Right ventricle myocardium inferior (tissue), 1 donor: ENCODE measurements around the gene SNX5. TPM values are rescaled to one million over a fixed set of nuclear protein-coding genes. Genes with fewer than 3 reads are reported as not detected.
A peak's percentile ranks its signal among the peaks of the same experiment; 100 is the strongest.

Experiments used
- ATAC-seq: fragments of 200-7000 bp; cut with Tn5 transposase; one replicate; pipeline ENCODE4 v1.9.1; 2020; ENCODE audit warnings: mild to moderate bottlenecking, moderate library complexity
- DNase-seq: peaks from one replicate; pipeline ENCODE4 v3.0.0; 2021; ENCODE audit errors: missing footprints
- intact Hi-C: fragments of 100-400 bp; cut with DNase I; formaldehyde crosslinking; loops from one replicate; pipeline ENCODE4 v1.11.0; 2022
- total RNA-seq: library from RNA; stranded (reverse); fragmentation: NEBNext Ultra II Directional; extraction: Animal tissue kit (Norgen Biotek cat#: 25700); gene quantifications from one replicate; pipeline ENCODE4 v1.2.1, GENCODE V29; 2021
- donor health status: DM: no; HTN: yes; CAD: no; lungs with severe emphysema.

The SNX5 gene
- total RNA-seq, 1 donor from 2014 or later, result 45.0 TPM

- ATAC-seq (no peak), DNase-seq (no peak)
- intact Hi-C loops, result no loop called here
Measured at GRCh38 chr20:17933121-17933520, 35.5 kb downstream of the SNX5 start.

- ATAC-seq, result no peak
- intact Hi-C loops, result no loop called here
- no peak for DNase-seq
Measured at GRCh38 chr20:17932396-17932795, 36.2 kb downstream of the SNX5 start.

GRCh38 chr20:17931513-17931912, 37.1 kb downstream of the SNX5 start:
- ATAC-seq (no peak), DNase-seq (no peak)
- intact Hi-C loops, result no loop called here

GRCh38 chr20:17928633-17929311, 39.8 kb downstream of the SNX5 start:
- intact Hi-C loops, result no loop called here
- DNase-seq (no peak), ATAC-seq (no peak)

- ATAC-seq (peak; percentile 69), DNase-seq (no peak)
- intact Hi-C loops, result no loop called here
Measured at GRCh38 chr20:17928211-17928611, 40.4 kb downstream of the SNX5 start.

- no peak for DNase-seq
- no peak for ATAC-seq
- intact Hi-C loops, result no loop called here
Measured at GRCh38 chr20:17925940-17926300, 42.7 kb downstream of the SNX5 start.

- ATAC-seq (peak; percentile 33), DNase-seq (no peak)
- intact Hi-C loops, result no loop called here
Measured at GRCh38 chr20:17925141-17925939, 43.3 kb downstream of the SNX5 start.

- ATAC-seq (no peak), DNase-seq (no peak)
- intact Hi-C loops, result no loop called here
Measured at GRCh38 chr20:17921774-17922173, 46.8 kb downstream of the SNX5 start.

- DNase-seq, result no peak
- intact Hi-C loops, result no loop called here
Measured at GRCh38 chr20:17919149-17919548, 49.4 kb downstream of the SNX5 start.

GRCh38 chr20:17917832-17918618, 50.6 kb downstream of the SNX5 start:
- ATAC-seq (no peak), DNase-seq (no peak)
- intact Hi-C loops, result no loop called here

More at GRCh38 chr20:17919149-17919548, 49.4 kb downstream of the SNX5 start:
- ATAC-seq, result no peak

- no peak for DNase-seq
- ATAC-seq, result peak; percentile 28
- intact Hi-C loops, result no loop called here
Measured at GRCh38 chr20:17916433-17916891, 52.1 kb downstream of the SNX5 start.

- intact Hi-C loops, result no loop called here
- no peak for ATAC-seq
- no peak for DNase-seq
Measured at GRCh38 chr20:17914957-17915356, 53.6 kb downstream of the SNX5 start.

- intact Hi-C loops, result no loop called here
- ATAC-seq (no peak), DNase-seq (no peak)
Measured at GRCh38 chr20:17912916-17913315, 55.7 kb downstream of the SNX5 start.

- intact Hi-C loops, result no loop called here
- ATAC-seq (no peak), DNase-seq (no peak)
Measured at GRCh38 chr20:17911927-17912326, 56.7 kb downstream of the SNX5 start.

- intact Hi-C loops, result no loop called here
- peak; percentile 50 for DNase-seq
- peak; percentile 87 for ATAC-seq
Measured at GRCh38 chr20:17910828-17911294, 57.7 kb downstream of the SNX5 start.

GRCh38 chr20:17909869-17910321, 58.7 kb downstream of the SNX5 start:
- DNase-seq, result no peak
- ATAC-seq, result no peak
- intact Hi-C loops, result no loop called here

- no peak for ATAC-seq
- intact Hi-C loops, result no loop called here
Measured at GRCh38 chr20:17905544-17905943, 63.0 kb downstream of the SNX5 start.

GRCh38 chr20:17904027-17904426, 64.6 kb downstream of the SNX5 start:
- ATAC-seq (no peak), DNase-seq (no peak)
- intact Hi-C loops, result no loop called here

More at GRCh38 chr20:17905544-17905943, 63.0 kb downstream of the SNX5 start:
- no peak for DNase-seq

- DNase-seq (no peak), ATAC-seq (no peak)
- intact Hi-C loops, result no loop called here
Measured at GRCh38 chr20:17902531-17903083, 66.0 kb downstream of the SNX5 start.
